ENCODE results near the gene CTSA.

CTSA gene

GRCh38 chr20:45938727-45939438 is 47.7 kb downstream of the CTSA start:
- Histone ChIP-seq H4K20me1 (ENCODE audit: insufficient read depth, low read length) (peaks cover 13% of the 10 kb centered on the region), H3K27ac (ENCODE audit: low read length) (no peak overlapping the region)
- TF ChIP-seq, protein P1, sequence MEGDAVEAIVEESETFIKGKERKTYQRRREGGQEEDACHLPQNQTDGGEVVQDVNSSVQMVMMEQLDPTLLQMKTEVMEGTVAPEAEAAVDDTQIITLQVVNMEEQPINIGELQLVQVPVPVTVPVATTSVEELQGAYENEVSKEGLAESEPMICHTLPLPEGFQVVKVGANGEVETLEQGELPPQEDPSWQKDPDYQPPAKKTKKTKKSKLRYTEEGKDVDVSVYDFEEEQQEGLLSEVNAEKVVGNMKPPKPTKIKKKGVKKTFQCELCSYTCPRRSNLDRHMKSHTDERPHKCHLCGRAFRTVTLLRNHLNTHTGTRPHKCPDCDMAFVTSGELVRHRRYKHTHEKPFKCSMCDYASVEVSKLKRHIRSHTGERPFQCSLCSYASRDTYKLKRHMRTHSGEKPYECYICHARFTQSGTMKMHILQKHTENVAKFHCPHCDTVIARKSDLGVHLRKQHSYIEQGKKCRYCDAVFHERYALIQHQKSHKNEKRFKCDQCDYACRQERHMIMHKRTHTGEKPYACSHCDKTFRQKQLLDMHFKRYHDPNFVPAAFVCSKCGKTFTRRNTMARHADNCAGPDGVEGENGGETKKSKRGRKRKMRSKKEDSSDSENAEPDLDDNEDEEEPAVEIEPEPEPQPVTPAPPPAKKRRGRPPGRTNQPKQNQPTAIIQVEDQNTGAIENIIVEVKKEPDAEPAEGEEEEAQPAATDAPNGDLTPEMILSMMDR (IDR thresholded peaks at IDR 0.05; ENCODE audit: low read depth, low read length), result no peak
- no peak for TF ChIP-seq EZH2phosphoT487 (IDR thresholded peaks at IDR 0.05; ENCODE audit: low read depth)

GRCh38 chr20:45940053-45940452 is 48.9 kb downstream of the CTSA start:
- Histone ChIP-seq H3K27me3 (ENCODE audit: low read depth, low read length) (no peaks in the 10 kb centered on the region), H3K4me1 (ENCODE audit: low read length) (peaks cover 4% of the 10 kb centered on the region), H3K9ac (ENCODE audit: low read length) (no peak overlapping the region), H3K27ac (ENCODE audit: low read length) (no peak overlapping the region), H3K4me2 (ENCODE audit: low read length) (no peak overlapping the region), H3K36me3 (replicated peaks; ENCODE audit: low read depth, low read length) (peaks cover 66% of the 10 kb centered on the region), H4K20me1 (ENCODE audit: insufficient read depth, low read length) (peaks cover 13% of the 10 kb centered on the region), H3K9me3 (ENCODE audit: insufficient read depth, low read length) (no peaks in the 10 kb centered on the region), H3K4me3 (ENCODE audit: low read length) (no peak overlapping the region), H3K79me2 (ENCODE audit: low read length) (peaks cover 28% of the 10 kb centered on the region), H2AFZ (ENCODE audit: low read depth, low read length) (no peak overlapping the region)
- TF ChIP-seq, protein P1 (IDR thresholded peaks at IDR 0.05; ENCODE audit: low read depth, low read length), result no peak
- TF ChIP-seq EZH2phosphoT487 (IDR thresholded peaks at IDR 0.05; ENCODE audit: low read depth), result no peak

More at GRCh38 chr20:45938727-45939438, 47.7 kb downstream of the CTSA start:
- Histone ChIP-seq H3K9ac (ENCODE audit: low read length) (no peak overlapping the region), H3K36me3 (replicated peaks; ENCODE audit: low read depth, low read length) (peaks cover 54% of the 10 kb centered on the region), H3K27me3 (ENCODE audit: low read depth, low read length) (no peaks in the 10 kb centered on the region), H3K4me1 (ENCODE audit: low read length) (peaks cover 4% of the 10 kb centered on the region), H3K79me2 (ENCODE audit: low read length) (peaks cover 32% of the 10 kb centered on the region), H3K9me3 (ENCODE audit: insufficient read depth, low read length) (no peaks in the 10 kb centered on the region), H3K4me3 (ENCODE audit: low read length) (no peak overlapping the region), H3K4me2 (ENCODE audit: low read length) (no peak overlapping the region), H2AFZ (ENCODE audit: low read depth, low read length) (no peak overlapping the region)

DNA sequence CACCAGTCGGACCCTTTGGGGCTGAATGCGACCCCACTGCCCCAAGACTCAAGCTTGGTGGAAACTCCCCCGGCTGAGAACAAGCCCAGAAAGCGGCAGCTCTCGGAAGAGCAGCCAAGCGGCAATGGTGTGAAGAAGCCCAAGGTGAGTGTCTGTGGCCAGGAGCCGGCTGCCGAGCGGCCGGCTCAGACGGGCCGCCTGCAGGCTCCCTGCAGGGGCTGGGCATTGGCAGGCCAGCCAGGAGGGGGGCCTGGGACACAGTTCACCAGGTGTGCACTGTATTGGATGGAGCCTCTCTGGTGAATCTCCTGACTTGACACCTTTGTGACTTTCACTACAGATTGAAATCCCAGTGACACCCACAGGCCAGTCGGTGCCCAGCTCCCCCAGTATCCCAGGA is 49.3 kb downstream of the CTSA start:
- Histone ChIP-seq H3K4me2 (ENCODE audit: low read length) (no peak overlapping the region), H3K9me3 (ENCODE audit: insufficient read depth, low read length) (no peaks in the 10 kb centered on the region), H3K36me3 (replicated peaks; ENCODE audit: low read depth, low read length) (peaks cover 70% of the 10 kb centered on the region), H3K27me3 (ENCODE audit: low read depth, low read length) (no peaks in the 10 kb centered on the region), H3K9ac (ENCODE audit: low read length) (no peak overlapping the region), H2AFZ (ENCODE audit: low read depth, low read length) (no peak overlapping the region), H3K4me3 (ENCODE audit: low read length) (no peak overlapping the region), H3K4me1 (ENCODE audit: low read length) (peaks cover 4% of the 10 kb centered on the region), H3K79me2 (ENCODE audit: low read length) (peaks cover 24% of the 10 kb centered on the region), H3K27ac (ENCODE audit: low read length) (no peak overlapping the region), H4K20me1 (ENCODE audit: insufficient read depth, low read length) (peaks cover 13% of the 10 kb centered on the region)
- TF ChIP-seq EZH2phosphoT487 (IDR thresholded peaks at IDR 0.05; ENCODE audit: low read depth), result no peak
- TF ChIP-seq, protein P1 (IDR thresholded peaks at IDR 0.05; ENCODE audit: low read depth, low read length), result no peak

GRCh38 chr20:45943613-45944012 is 52.5 kb downstream of the CTSA start:
- Histone ChIP-seq H4K20me1 (ENCODE audit: insufficient read depth, low read length) (no peaks in the 10 kb centered on the region), H3K79me2 (ENCODE audit: low read length) (no peaks in the 10 kb centered on the region), H3K27ac (ENCODE audit: low read length) (no peak overlapping the region), H3K27me3 (ENCODE audit: low read depth, low read length) (no peaks in the 10 kb centered on the region), H3K4me1 (ENCODE audit: low read length) (peaks cover 7% of the 10 kb centered on the region), H3K4me3 (ENCODE audit: low read length) (no peak overlapping the region), H2AFZ (ENCODE audit: low read depth, low read length) (no peak overlapping the region), H3K36me3 (replicated peaks; ENCODE audit: low read depth, low read length) (peaks cover 84% of the 10 kb centered on the region), H3K9ac (ENCODE audit: low read length) (no peak overlapping the region), H3K9me3 (ENCODE audit: insufficient read depth, low read length) (no peaks in the 10 kb centered on the region), H3K4me2 (ENCODE audit: low read length) (no peak overlapping the region)
- TF ChIP-seq, protein P1 (IDR thresholded peaks at IDR 0.05; ENCODE audit: low read depth, low read length), result no peak
- no peak for TF ChIP-seq EZH2phosphoT487 (IDR thresholded peaks at IDR 0.05; ENCODE audit: low read depth)

Measured in OCI-LY3 (cell line).